ENCODE measurements around the gene INO80B. TPM values are rescaled to one million over a fixed set of nuclear protein-coding genes. Genes with fewer than 3 reads are reported as not detected.

Gene INO80B
- total RNA-seq, 1 experiment from 2014 or later = 14.2 TPM

DNA sequence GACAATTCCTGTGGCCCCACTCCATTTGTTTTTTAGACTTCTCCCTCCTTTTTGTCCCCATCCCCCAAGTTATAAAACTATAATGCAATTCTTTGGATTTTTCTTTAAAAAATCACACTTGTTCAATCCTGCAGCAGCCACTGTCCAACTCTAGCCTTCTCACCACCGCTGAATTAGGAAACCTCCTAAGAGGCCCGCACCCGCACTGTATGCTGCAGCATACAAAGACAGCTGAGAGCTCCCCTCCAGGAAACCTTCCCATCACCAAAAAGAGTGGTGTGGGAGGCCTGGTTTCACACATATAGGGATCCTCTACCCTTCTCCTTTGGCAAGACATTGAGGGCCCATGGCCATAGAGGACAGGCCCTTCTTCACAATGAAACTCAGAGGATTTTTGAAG lies 49.7 kb downstream of the INO80B start:
- Histone ChIP-seq H3K4me1 (peaks cover 8% of the 10 kb centered on the region; the same call in 1 of the 2 replicates), H3K36me3 (no peaks in the 10 kb centered on the region), H3K9me3 (replicated peaks) (no peaks in the 10 kb centered on the region), H3K27me3 (no peaks in the 10 kb centered on the region), H3K27ac (no peak overlapping the region), H3K4me3 (no peak overlapping the region)
- DNase-seq = no peak

GRCh38 chr2:74505448-74506246 lies 50.8 kb downstream of the INO80B start:
- DNase-seq = no peak
- no peaks in the 10 kb centered on the region for H3K36me3 ChIP-seq
- no peaks in the 10 kb centered on the region for H3K9me3 ChIP-seq (replicated peaks)
- no peak overlapping the region for H3K27ac ChIP-seq
- no peak overlapping the region for H3K4me3 ChIP-seq
- no peaks in the 10 kb centered on the region for H3K27me3 ChIP-seq
- H3K4me1 ChIP-seq = peaks cover 8% of the 10 kb centered on the region; the same call in 1 of the 2 replicates

DNA sequence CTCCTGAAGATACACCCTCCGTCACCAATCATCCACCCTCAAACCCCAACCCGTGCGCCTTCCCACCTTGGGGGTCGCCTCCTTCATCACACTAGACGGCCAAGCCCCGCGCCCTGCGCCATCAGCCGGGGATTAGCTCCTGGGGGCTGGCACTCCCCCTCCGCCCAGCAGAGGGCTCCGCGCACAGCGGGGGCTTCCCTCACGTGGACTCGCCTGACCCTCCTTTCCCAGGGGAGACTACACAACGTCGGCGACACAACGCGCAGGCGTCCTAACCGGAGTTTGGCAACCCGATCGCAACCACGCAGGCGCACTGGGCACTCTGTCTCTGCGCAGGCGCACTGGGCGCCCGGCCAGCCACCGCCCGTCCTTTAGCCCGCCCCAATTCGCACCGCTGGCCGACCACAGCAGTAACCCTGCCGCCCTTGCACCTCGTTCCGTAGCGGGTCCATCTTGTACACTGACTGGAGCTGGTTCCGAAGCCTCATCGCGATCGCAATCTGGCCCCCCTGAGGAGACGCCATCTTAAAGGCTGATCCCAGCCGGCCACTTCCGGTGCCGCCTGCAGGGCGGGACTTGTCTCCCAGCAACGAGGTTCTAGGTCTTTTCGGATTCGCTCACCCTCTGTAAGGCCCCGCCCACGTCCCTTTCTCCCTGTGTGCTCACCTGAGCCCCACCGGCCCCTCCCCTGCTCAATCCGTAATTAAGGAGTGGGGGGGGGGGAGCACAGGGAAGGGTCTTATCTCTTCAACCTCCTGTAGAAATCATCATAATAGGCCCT lies 52.4 kb downstream of the INO80B start, which contains the start of gene PCGF1:
Gene PCGF1, minus strand, starts transcription at position 551 of the 781 bp plus-strand sequence. Its CDS starts 27 bp downstream, at position 524.
- H3K4me1 ChIP-seq = peaks cover 8% of the 10 kb centered on the region; the same call in 1 of the 2 replicates
- peak; percentile 99 for DNase-seq
- peak within 1 kb of the TSS; percentile 89 for H3K4me3 ChIP-seq
- H3K36me3 ChIP-seq = no peaks in the 10 kb centered on the region
- H3K27me3 ChIP-seq = no peaks in the 10 kb centered on the region
- peak within 1 kb of the TSS; percentile 95 for H3K27ac ChIP-seq
- no peaks in the 10 kb centered on the region for H3K9me3 ChIP-seq (replicated peaks)

Other genes with a start within 250 kb of the INO80B start
- gene SLC4A5, start 111.7 kb upstream of the INO80B start, total RNA-seq (2014; rRNA removed; shearing (Covaris generic)) = 0.08 TPM in 1 of 2 replicates, not detected in the other
- 113 TPM in 2 replicates for gene DCTN1, start 74.8 kb upstream of the INO80B start, total RNA-seq (2014; rRNA removed; shearing (Covaris generic))
- 0.43 and 0.48 TPM in 2 replicates for gene C2orf81, start 33.5 kb upstream of the INO80B start, total RNA-seq (2014; rRNA removed; shearing (Covaris generic))
- 28.3 and 33.1 TPM in 2 replicates for gene WDR54, start 33.4 kb upstream of the INO80B start, total RNA-seq (2014; rRNA removed; shearing (Covaris generic))
- 47.4 and 50.4 TPM in 2 replicates for gene RTKN, start 13.2 kb upstream of the INO80B start, total RNA-seq (2014; rRNA removed; shearing (Covaris generic))
- gene WBP1, start 3.4 kb downstream of the INO80B start, total RNA-seq (2014; rRNA removed; shearing (Covaris generic)) = 40.7 and 40.8 TPM in 2 replicates
- 51.7 and 52.8 TPM in 2 replicates for gene MOGS, start 10.3 kb downstream of the INO80B start, total RNA-seq (2014; rRNA removed; shearing (Covaris generic))
- 49.6 and 62.0 TPM in 2 replicates for gene MRPL53, start 17.6 kb downstream of the INO80B start, total RNA-seq (2014; rRNA removed; shearing (Covaris generic))
- 22.0 and 24.0 TPM in 2 replicates for gene CCDC142, start 27.9 kb downstream of the INO80B start, total RNA-seq (2014; rRNA removed; shearing (Covaris generic))
- 14.9 and 21.0 TPM in 2 replicates for gene TTC31, start 28.0 kb downstream of the INO80B start, total RNA-seq (2014; rRNA removed; shearing (Covaris generic))
- gene LBX2, start 44.5 kb downstream of the INO80B start, total RNA-seq (2014; rRNA removed; shearing (Covaris generic)) = 0.58 and 1.3 TPM in 2 replicates
- 23.8 and 30.5 TPM in 2 replicates for gene PCGF1, start 52.6 kb downstream of the INO80B start, total RNA-seq (2014; rRNA removed; shearing (Covaris generic))
- gene TLX2, start 59.4 kb downstream of the INO80B start, total RNA-seq (2014; rRNA removed; shearing (Covaris generic)) = not detected in 2 replicates
- 0.30 and 0.61 TPM in 2 replicates for gene DQX1, start 71.1 kb downstream of the INO80B start, total RNA-seq (2014; rRNA removed; shearing (Covaris generic))
- gene AUP1, start 74.6 kb downstream of the INO80B start, total RNA-seq (2014; rRNA removed; shearing (Covaris generic)) = 125 and 132 TPM in 2 replicates
- gene HTRA2, start 74.8 kb downstream of the INO80B start, total RNA-seq (2014; rRNA removed; shearing (Covaris generic)) = 42.6 and 46.3 TPM in 2 replicates
- gene LOXL3, start 98.9 kb downstream of the INO80B start, total RNA-seq (2014; rRNA removed; shearing (Covaris generic)) = 16.8 and 19.0 TPM in 2 replicates
- 1.7 and 4.4 TPM in 2 replicates for gene DOK1, start 99.6 kb downstream of the INO80B start, total RNA-seq (2014; rRNA removed; shearing (Covaris generic))
- not detected in 2 replicates for gene M1AP, start 193.2 kb downstream of the INO80B start, total RNA-seq (2014; rRNA removed; shearing (Covaris generic))
- gene SEMA4F, start 199.2 kb downstream of the INO80B start, total RNA-seq (2014; rRNA removed; shearing (Covaris generic)) = 3.9 and 5.6 TPM in 2 replicates